ENCODE measurements around the gene ZNF76.

GRCh38 chr6:35273822-35274559 is 14.5 kb downstream of the ZNF76 start:
- TF ChIP-seq CTCF (conservative IDR thresholded peaks at IDR 0.05): no peak
- TF ChIP-seq EZH2 (IDR thresholded peaks at IDR 0.05; ENCODE audit: low read depth): no peak
